SK-N-SH (cell line): ENCODE measurements around the gene CALCOCO2.

Source experiments
- CHD2 ChIP-seq: fragments of 150-350 bp; IDR thresholded peaks from 2 replicates; pipeline ENCODE4 v1.6.1; 2018; ENCODE audit warnings: low read length; ENCODE audit not compliant: partially characterized antibody
- FOXJ3 ChIP-seq: sonication (generic); formaldehyde crosslinking; IDR thresholded peaks from 2 replicates; pipeline ENCODE4 v1.5.1; 2020; ENCODE audit warnings: mild to moderate bottlenecking, missing genetic modification reagents
- MEF2A ChIP-seq: IDR thresholded peaks from 2 replicates; pipeline ENCODE4 v1.4.0; 2012; ENCODE audit warnings: low read depth, borderline replicate concordance
- MXI1 ChIP-seq: IDR thresholded peaks from 2 replicates; pipeline ENCODE4 v1.6.1; 2012; ENCODE audit warnings: mild to moderate bottlenecking, low read depth, low read length, improper control_type of control experiment
- POLR2AphosphoS5 ChIP-seq: IDR thresholded peaks from 2 replicates; pipeline ENCODE4 v1.6.1; 2012; ENCODE audit warnings: low read depth, low read length
- RAD21 ChIP-seq: IDR thresholded peaks from 2 replicates; pipeline ENCODE4 v1.6.1; 2012; ENCODE audit warnings: mild to moderate bottlenecking, low read length
- SIN3A ChIP-seq: IDR thresholded peaks from 2 replicates; pipeline ENCODE4 v1.6.1; 2012; ENCODE audit warnings: low read depth, mild to moderate bottlenecking, low read length, moderate library complexity, borderline replicate concordance
- SMC3 ChIP-seq: IDR thresholded peaks from 2 replicates; pipeline ENCODE4 v1.6.1; 2012; ENCODE audit warnings: low read depth, low read length, improper control_type of control experiment
- TEAD4 ChIP-seq: IDR thresholded peaks from 2 replicates; pipeline ENCODE4 v1.4.0; 2012; ENCODE audit warnings: mild to moderate bottlenecking, borderline replicate concordance; ENCODE audit not compliant: insufficient read depth
- TF ChIP-seq, protein P1 (sequence below): fragments of 200-600 bp; sonication (generic); IDR thresholded peaks from 2 replicates; pipeline ENCODE4 v1.6.1; 2017; ENCODE audit warnings: antibody characterized with exemption, mild to moderate bottlenecking, moderate library complexity
- TF ChIP-seq, protein P2 (sequence below): IDR thresholded peaks from 2 replicates; pipeline ENCODE4; 2012
- TF ChIP-seq, protein P3 (sequence below): IDR thresholded peaks from 2 replicates; pipeline ENCODE4 v1.4.0; 2012; ENCODE audit warnings: low read depth
- TF ChIP-seq, protein P4 (sequence below): fragments of 150-350 bp; IDR thresholded peaks from 2 replicates; pipeline ENCODE4 v1.6.1; 2016; ENCODE audit warnings: mild to moderate bottlenecking, low read depth, low read length
- TF ChIP-seq, protein P5 (sequence below): IDR thresholded peaks from 2 replicates; pipeline ENCODE4 v1.4.0; 2012; ENCODE audit warnings: low read depth, borderline replicate concordance

DNA sequence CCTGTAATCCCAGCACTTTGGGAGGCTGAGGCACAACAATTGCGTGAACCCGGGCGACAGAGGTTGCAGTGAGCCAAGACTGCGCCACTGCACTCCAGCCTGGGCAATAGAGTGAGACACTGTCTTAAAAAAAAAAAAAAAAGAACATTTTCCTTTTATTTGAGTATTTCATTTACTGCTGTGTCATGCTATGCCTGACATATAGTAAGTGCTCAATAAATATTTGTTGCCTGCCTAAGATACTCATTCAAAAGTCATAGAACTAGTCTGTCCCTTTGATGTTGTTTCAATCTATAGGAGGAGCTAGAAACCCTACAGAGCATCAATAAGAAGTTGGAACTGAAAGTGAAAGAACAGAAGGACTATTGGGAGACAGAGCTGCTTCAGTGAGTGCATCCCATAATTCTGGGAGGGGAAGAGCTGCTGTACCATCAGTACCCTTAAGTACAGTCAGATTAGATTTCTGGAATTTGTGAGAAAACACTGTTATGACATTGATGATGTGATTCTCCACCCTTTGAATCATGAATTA lies 20.0 kb downstream of the CALCOCO2 start:
- TF ChIP-seq, protein P1, sequence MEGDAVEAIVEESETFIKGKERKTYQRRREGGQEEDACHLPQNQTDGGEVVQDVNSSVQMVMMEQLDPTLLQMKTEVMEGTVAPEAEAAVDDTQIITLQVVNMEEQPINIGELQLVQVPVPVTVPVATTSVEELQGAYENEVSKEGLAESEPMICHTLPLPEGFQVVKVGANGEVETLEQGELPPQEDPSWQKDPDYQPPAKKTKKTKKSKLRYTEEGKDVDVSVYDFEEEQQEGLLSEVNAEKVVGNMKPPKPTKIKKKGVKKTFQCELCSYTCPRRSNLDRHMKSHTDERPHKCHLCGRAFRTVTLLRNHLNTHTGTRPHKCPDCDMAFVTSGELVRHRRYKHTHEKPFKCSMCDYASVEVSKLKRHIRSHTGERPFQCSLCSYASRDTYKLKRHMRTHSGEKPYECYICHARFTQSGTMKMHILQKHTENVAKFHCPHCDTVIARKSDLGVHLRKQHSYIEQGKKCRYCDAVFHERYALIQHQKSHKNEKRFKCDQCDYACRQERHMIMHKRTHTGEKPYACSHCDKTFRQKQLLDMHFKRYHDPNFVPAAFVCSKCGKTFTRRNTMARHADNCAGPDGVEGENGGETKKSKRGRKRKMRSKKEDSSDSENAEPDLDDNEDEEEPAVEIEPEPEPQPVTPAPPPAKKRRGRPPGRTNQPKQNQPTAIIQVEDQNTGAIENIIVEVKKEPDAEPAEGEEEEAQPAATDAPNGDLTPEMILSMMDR: no peak
- no peak for TF ChIP-seq SMC3
- no peak for TF ChIP-seq RAD21
- no peak for TF ChIP-seq MEF2A
- TF ChIP-seq SIN3A: no peak
- TF ChIP-seq MXI1: no peak
- no peak for TF ChIP-seq POLR2AphosphoS5
- TF ChIP-seq, protein P2, sequence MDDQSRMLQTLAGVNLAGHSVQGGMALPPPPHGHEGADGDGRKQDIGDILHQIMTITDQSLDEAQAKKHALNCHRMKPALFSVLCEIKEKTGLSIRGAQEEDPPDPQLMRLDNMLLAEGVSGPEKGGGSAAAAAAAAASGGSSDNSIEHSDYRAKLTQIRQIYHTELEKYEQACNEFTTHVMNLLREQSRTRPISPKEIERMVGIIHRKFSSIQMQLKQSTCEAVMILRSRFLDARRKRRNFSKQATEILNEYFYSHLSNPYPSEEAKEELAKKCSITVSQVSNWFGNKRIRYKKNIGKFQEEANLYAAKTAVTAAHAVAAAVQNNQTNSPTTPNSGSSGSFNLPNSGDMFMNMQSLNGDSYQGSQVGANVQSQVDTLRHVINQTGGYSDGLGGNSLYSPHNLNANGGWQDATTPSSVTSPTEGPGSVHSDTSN: no peak
- no peak for TF ChIP-seq CHD2
- TF ChIP-seq, protein P3, sequence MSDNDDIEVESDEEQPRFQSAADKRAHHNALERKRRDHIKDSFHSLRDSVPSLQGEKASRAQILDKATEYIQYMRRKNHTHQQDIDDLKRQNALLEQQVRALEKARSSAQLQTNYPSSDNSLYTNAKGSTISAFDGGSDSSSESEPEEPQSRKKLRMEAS: no peak
- TF ChIP-seq, protein P4, sequence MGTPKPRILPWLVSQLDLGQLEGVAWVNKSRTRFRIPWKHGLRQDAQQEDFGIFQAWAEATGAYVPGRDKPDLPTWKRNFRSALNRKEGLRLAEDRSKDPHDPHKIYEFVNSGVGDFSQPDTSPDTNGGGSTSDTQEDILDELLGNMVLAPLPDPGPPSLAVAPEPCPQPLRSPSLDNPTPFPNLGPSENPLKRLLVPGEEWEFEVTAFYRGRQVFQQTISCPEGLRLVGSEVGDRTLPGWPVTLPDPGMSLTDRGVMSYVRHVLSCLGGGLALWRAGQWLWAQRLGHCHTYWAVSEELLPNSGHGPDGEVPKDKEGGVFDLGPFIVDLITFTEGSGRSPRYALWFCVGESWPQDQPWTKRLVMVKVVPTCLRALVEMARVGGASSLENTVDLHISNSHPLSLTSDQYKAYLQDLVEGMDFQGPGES: no peak
- no peak for TF ChIP-seq FOXJ3
- TF ChIP-seq, protein P5, sequence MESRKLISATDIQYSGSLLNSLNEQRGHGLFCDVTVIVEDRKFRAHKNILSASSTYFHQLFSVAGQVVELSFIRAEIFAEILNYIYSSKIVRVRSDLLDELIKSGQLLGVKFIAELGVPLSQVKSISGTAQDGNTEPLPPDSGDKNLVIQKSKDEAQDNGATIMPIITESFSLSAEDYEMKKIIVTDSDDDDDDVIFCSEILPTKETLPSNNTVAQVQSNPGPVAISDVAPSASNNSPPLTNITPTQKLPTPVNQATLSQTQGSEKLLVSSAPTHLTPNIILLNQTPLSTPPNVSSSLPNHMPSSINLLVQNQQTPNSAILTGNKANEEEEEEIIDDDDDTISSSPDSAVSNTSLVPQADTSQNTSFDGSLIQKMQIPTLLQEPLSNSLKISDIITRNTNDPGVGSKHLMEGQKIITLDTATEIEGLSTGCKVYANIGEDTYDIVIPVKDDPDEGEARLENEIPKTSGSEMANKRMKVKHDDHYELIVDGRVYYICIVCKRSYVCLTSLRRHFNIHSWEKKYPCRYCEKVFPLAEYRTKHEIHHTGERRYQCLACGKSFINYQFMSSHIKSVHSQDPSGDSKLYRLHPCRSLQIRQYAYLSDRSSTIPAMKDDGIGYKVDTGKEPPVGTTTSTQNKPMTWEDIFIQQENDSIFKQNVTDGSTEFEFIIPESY: no peak
- no peak for TF ChIP-seq TEAD4
